WTC11 (cell line): ENCODE measurements around the gene LDLRAD4. TPM values are rescaled to one million over a fixed set of nuclear protein-coding genes. Genes with fewer than 3 reads are reported as not detected.

Experiments
- ATAC-seq: fragments of 200-7000 bp; cut with Tn5 transposase; 2 replicates; pipeline ENCODE4 v1.10.0; 2021; ENCODE audit warnings: mild to moderate bottlenecking, moderate library complexity
- CTCF ChIA-PET: fragments of 300-600 bp; sonication (Branson Sonifier 250); formaldehyde crosslinking; loops from one replicate; lab custom pipeline; 2021; ENCODE audit warnings: antibody characterized with exemption; lab: Charles Lee
- POLR2A ChIA-PET: fragments of 350-600 bp; sonication (Branson Sonifier 250); formaldehyde crosslinking; loops from one replicate; lab custom pipeline; 2021; ENCODE audit warnings: antibody characterized with exemption; lab: Charles Lee
- DNase-seq: peaks from one replicate; pipeline ENCODE4 v3.0.0; 2021; ENCODE audit warnings: low spot score
- H3K27ac Mint-ChIP-seq: 2 replicates; pipeline ENCODE4 v1.8.0; 2021; ENCODE audit warnings: mixed read lengths
- H3K27me3 Mint-ChIP-seq: 2 replicates; pipeline ENCODE4 v1.8.0; 2021; ENCODE audit warnings: low read depth, mild to moderate bottlenecking, moderate library complexity, mixed read lengths
- H3K36me3 Mint-ChIP-seq: 2 replicates; pipeline ENCODE4 v1.8.0; 2021; ENCODE audit warnings: mixed read lengths
- H3K4me1 Mint-ChIP-seq: 2 replicates; pipeline ENCODE4 v1.8.0; 2022; ENCODE audit warnings: mixed read lengths
- H3K4me3 Mint-ChIP-seq: 2 replicates; pipeline ENCODE4 v1.8.0; 2021; ENCODE audit warnings: mild to moderate bottlenecking, moderate library complexity, mixed read lengths
- H3K9me3 Mint-ChIP-seq: 2 replicates; pipeline ENCODE4 v1.8.0; 2021; ENCODE audit warnings: mixed read lengths
- ATF1 ChIP-seq: sonication (generic); formaldehyde crosslinking; IDR thresholded peaks from 2 replicates; pipeline ENCODE4 v1.8.1; 2023; ENCODE audit warnings: mild to moderate bottlenecking, moderate library complexity, missing genetic modification reagents
- ATF3 ChIP-seq: sonication (generic); formaldehyde crosslinking; conservative IDR thresholded peaks from 2 replicates; pipeline ENCODE4 v1.8.1; 2022; ENCODE audit warnings: mild to moderate bottlenecking, missing genetic modification reagents
- ETV6 ChIP-seq: sonication (generic); formaldehyde crosslinking; IDR thresholded peaks from 2 replicates; pipeline ENCODE4 v1.8.1; 2022; ENCODE audit warnings: mild to moderate bottlenecking, missing genetic modification reagents
- FOXJ3 ChIP-seq: sonication (generic); formaldehyde crosslinking; IDR thresholded peaks from 2 replicates; pipeline ENCODE4 v1.9.0; 2021; ENCODE audit warnings: missing genetic modification reagents, mild to moderate bottlenecking, borderline replicate concordance
- FOXK1 ChIP-seq: sonication (generic); formaldehyde crosslinking; IDR thresholded peaks from 2 replicates; pipeline ENCODE4 v1.8.0; 2022; ENCODE audit warnings: mild to moderate bottlenecking, moderate library complexity, missing genetic modification reagents
- GABPB1 ChIP-seq: sonication (generic); formaldehyde crosslinking; IDR thresholded peaks from 2 replicates; pipeline ENCODE4 v1.8.1; 2023; ENCODE audit warnings: mild to moderate bottlenecking, missing genetic modification reagents
- HMGXB4 ChIP-seq: sonication (generic); formaldehyde crosslinking; IDR thresholded peaks from 2 replicates; pipeline ENCODE4 v1.8.1; 2023; ENCODE audit warnings: mild to moderate bottlenecking, moderate library complexity, missing genetic modification reagents
- IRF1 ChIP-seq: sonication (generic); formaldehyde crosslinking; IDR thresholded peaks from 2 replicates; pipeline ENCODE4 v1.8.0; 2023; ENCODE audit warnings: missing genetic modification reagents
- IRF2 ChIP-seq: sonication (generic); formaldehyde crosslinking; IDR thresholded peaks from 2 replicates; pipeline ENCODE4 v1.8.0; 2022; ENCODE audit warnings: low read depth, missing genetic modification reagents, borderline replicate concordance
- KAT7 ChIP-seq: sonication (generic); formaldehyde crosslinking; IDR thresholded peaks from 2 replicates; pipeline ENCODE4 v1.8.1; 2023; ENCODE audit warnings: missing genetic modification reagents, mild to moderate bottlenecking, borderline replicate concordance
- NFATC4 ChIP-seq: fragments of 250-450 bp; sonication (Bioruptor Pico); IDR thresholded peaks from 2 replicates; pipeline ENCODE4 v1.9.0; 2021; ENCODE audit warnings: mild to moderate bottlenecking
- NFYB ChIP-seq: sonication (generic); formaldehyde crosslinking; conservative IDR thresholded peaks from 2 replicates; pipeline ENCODE4 v1.8.0; 2022; ENCODE audit warnings: low read depth, missing genetic modification reagents
- NR3C1 ChIP-seq: sonication (generic); formaldehyde crosslinking; conservative IDR thresholded peaks from 2 replicates; pipeline ENCODE4 v1.8.1; 2023; ENCODE audit warnings: low read depth, mild to moderate bottlenecking, missing genetic modification reagents
- PRDM15 ChIP-seq: sonication (generic); formaldehyde crosslinking; IDR thresholded peaks from 2 replicates; pipeline ENCODE4 v1.8.0; 2022; ENCODE audit warnings: missing genetic modification reagents
- RORB ChIP-seq: fragments of 250-450 bp; sonication (Bioruptor Pico); IDR thresholded peaks from 2 replicates; pipeline ENCODE4 v1.9.0; 2021; ENCODE audit warnings: mild to moderate bottlenecking
- SMAD3 ChIP-seq: sonication (generic); formaldehyde crosslinking; IDR thresholded peaks from 2 replicates; pipeline ENCODE4 v1.8.0; 2022; ENCODE audit warnings: missing genetic modification reagents, mild to moderate bottlenecking, borderline replicate concordance
- SOX15 ChIP-seq: fragments of 250-450 bp; sonication (Bioruptor Pico); IDR thresholded peaks from 2 replicates; pipeline ENCODE4 v1.9.0; 2021; ENCODE audit warnings: mild to moderate bottlenecking
- STAT6 ChIP-seq: sonication (generic); formaldehyde crosslinking; conservative IDR thresholded peaks from 2 replicates; pipeline ENCODE4 v1.8.1; 2023; ENCODE audit warnings: mild to moderate bottlenecking, low read depth, missing genetic modification reagents, moderate library complexity
- ZNF512 ChIP-seq: sonication (generic); formaldehyde crosslinking; IDR thresholded peaks from 2 replicates; pipeline ENCODE4 v1.8.1; 2022; ENCODE audit warnings: missing genetic modification reagents, borderline replicate concordance
- total RNA-seq: library from RNA; stranded (reverse); gene quantifications from 3 replicates; pipeline ENCODE4 v1.2.3, GENCODE V29; 2021

The LDLRAD4 gene
- total RNA-seq, 1 experiment from 2014 or later: 6.2 TPM

GRCh38 chr18:13560306-13560705, 341.7 kb downstream of the LDLRAD4 start:
- ChIA-PET POLR2A (no interaction called here), CTCF (interaction anchor here (0.6 kb wide), 1 partner anchor 16 kb away, joined by 3 read pairs; no protein-coding TSS in a partner anchor)
- Mint-ChIP-seq H3K9me3 (no peaks in the 10 kb centered on the region), H3K27me3 (no peaks in the 10 kb centered on the region), H3K4me1 (peaks cover 4% of the 10 kb centered on the region; the same call in 1 of the 2 replicates), H3K27ac (no peak overlapping the region), H3K36me3 (no peaks in the 10 kb centered on the region), H3K4me3 (no peak overlapping the region)
- ATAC-seq (no peak), DNase-seq (no peak)
- TF ChIP-seq NR3C1 (no peak), RORB (CRISPR knock-in tag) (no peak), ETV6 (CRISPR knock-in tag) (no peak), IRF1 (CRISPR knock-in tag) (no peak), ZNF512 (no peak), FOXJ3 (CRISPR knock-in tag) (no peak), NFYB (CRISPR knock-in tag) (no peak), HMGXB4 (CRISPR knock-in tag) (no peak), KAT7 (CRISPR knock-in tag) (no peak), SOX15 (CRISPR knock-in tag) (no peak), IRF2 (CRISPR knock-in tag) (no peak), ATF3 (CRISPR knock-in tag) (no peak), FOXK1 (CRISPR knock-in tag) (no peak), PRDM15 (CRISPR knock-in tag) (no peak), NFATC4 (CRISPR knock-in tag) (no peak), SMAD3 (no peak)

- ChIA-PET CTCF (interaction anchor here (0.5 kb wide), 1 partner anchor 16 kb away, joined by 3 read pairs; no protein-coding TSS in a partner anchor), POLR2A (no interaction called here)
- no peak for ATAC-seq
- Mint-ChIP-seq H3K4me1 (peaks cover 13% of the 10 kb centered on the region), H3K27me3 (no peaks in the 10 kb centered on the region), H3K36me3 (no peaks in the 10 kb centered on the region), H3K27ac (no peak overlapping the region), H3K9me3 (no peaks in the 10 kb centered on the region), H3K4me3 (no peak overlapping the region)
- DNase-seq: no peak
- no peak for TF ChIP-seq GABPB1
- no peak for TF ChIP-seq ATF1 (CRISPR knock-in tag)
- no peak for TF ChIP-seq ZNF512
- no peak for TF ChIP-seq FOXK1 (CRISPR knock-in tag)
- no peak for TF ChIP-seq STAT6 (CRISPR knock-in tag)
- no peak for TF ChIP-seq KAT7 (CRISPR knock-in tag)
These were observed 344.0 kb downstream of the LDLRAD4 start for GRCh38 chr18:13562494-13563029.
